Esophagus muscularis mucosa (tissue), 4 donors: ENCODE data around the gene SPATA21. TPM values are rescaled to one million over a fixed set of nuclear protein-coding genes. Genes with fewer than 3 reads are reported as not detected.

Experiments
- DNase-seq: peaks from one replicate; pipeline ENCODE4 v3.0.0-alpha.2; 2017; ENCODE audit errors: extremely low spot score
- H3K27ac ChIP-seq, 4 donors: fragments of 200-600 bp; sonication (generic); replicated peaks in 1 of 4; 1 replicate in 3 of 4; 2 replicates in 1 of 4; pipeline ENCODE4 v1.5.1; 2016 to 2019; ENCODE audit warnings: mild to moderate bottlenecking in 1 of 4
- H3K27me3 ChIP-seq, 4 donors: fragments of 200-600 bp; sonication (generic); one replicate each; pipeline versions ENCODE4 v1.5.1 to v1.6.0; 2016 to 2019
- H3K36me3 ChIP-seq, 4 donors: fragments of 200-600 bp; sonication (generic); one replicate each; pipeline ENCODE4 v1.5.1; 2016 to 2019
- H3K4me1 ChIP-seq, 4 donors: fragments of 200-600 bp; sonication (generic); one replicate each; pipeline ENCODE4 v1.5.1; 2016 to 2019
- H3K4me3 ChIP-seq, 4 donors: fragments of 200-600 bp; sonication (generic); 1 replicate in 2 of 4; 2 replicates in 2 of 4; pipeline ENCODE4 v1.5.1; 2016 to 2019; ENCODE audit warnings: mild to moderate bottlenecking in 4 of 4, moderate library complexity in 1 of 4
- H3K9me3 ChIP-seq, 4 donors: fragments of 200-600 bp; sonication (generic); 1 replicate in 3 of 4; 2 replicates in 1 of 4; pipeline ENCODE4 v1.5.1; 2016 to 2019
- EP300 ChIP-seq: sonication (generic); formaldehyde crosslinking; IDR thresholded peaks from one replicate; pipeline ENCODE4 v1.6.1; 2017; ENCODE audit warnings: antibody characterized with exemption
- POLR2A ChIP-seq: fragments of 450-650 bp; IDR thresholded peaks from one replicate; pipeline ENCODE4 v1.6.1; 2017; ENCODE audit warnings: antibody characterized with exemption, moderate library complexity, mild to moderate bottlenecking, low read depth
- POLR2AphosphoS5 ChIP-seq, 2 donors: sonication (generic); formaldehyde crosslinking; IDR thresholded peaks; one replicate each; pipeline ENCODE4 v1.6.1; 2017; ENCODE audit warnings: antibody characterized with exemption in 2 of 2
- WGBS: methylation state at CpG from one replicate; pipeline ENCODE4 v1.1.5; 2018; 5-methylcytosine and 5-hydroxymethylcytosine counted together
- intact Hi-C: fragments of 100-400 bp; cut with DNase I; formaldehyde crosslinking; loops from one replicate; pipeline ENCODE4 v1.15.1; 2023
- total RNA-seq, 4 donors: library from RNA; depleted of rRNA; stranded (reverse); fragments of >200 nt; gene quantifications; one replicate each; pipeline versions ENCODE4 v1.1.0 to v1.2.1, GENCODE V29; 2016
- TF ChIP-seq, protein P1 (sequence below), 3 experiments: fragments of 200-600 bp in 2 of 3; fragments of 450-650 bp in 1 of 3; sonication (generic) in 2 of 3; IDR thresholded peaks; one replicate each; pipeline ENCODE4 v1.5.1; 2017 to 2019; ENCODE audit warnings: antibody characterized with exemption in 3 of 3, mild to moderate bottlenecking in 2 of 3, moderate library complexity in 1 of 3

Gene SPATA21
- total RNA-seq, 4 donors from 2014 or later: not detected

DNA sequence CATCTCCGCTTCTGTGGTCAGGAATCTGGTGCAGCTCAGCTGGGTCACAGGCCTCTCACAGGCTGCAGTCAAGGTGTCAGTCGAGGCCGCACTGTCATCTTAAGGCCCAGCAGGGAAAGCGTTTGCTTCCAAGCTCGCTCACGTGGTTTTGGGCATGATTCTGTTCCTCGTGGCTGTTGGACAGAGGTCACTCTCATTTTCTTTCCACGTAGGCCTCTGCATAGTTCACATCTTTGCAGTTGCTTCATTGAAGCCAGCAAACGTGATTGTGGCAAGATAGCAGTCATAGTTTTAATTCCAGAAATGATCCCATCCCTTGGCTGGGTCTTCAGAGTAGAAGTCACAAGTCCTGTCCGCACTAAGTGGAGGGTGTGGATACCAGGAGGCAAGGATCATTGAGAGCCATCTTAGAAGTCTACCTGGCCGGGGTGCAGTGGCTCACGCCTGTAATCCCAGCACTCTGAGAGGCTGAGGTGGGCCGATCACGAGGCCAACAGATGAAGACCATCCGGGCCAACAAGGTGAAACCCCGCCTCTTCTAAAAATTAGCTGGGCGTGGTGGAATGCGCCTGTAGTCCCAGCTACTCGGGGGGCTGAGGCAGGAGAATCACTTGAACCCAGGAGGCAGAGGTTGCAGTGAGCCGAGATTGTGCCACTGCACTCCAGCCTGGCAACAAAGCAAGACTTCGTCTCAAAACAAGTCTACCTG is 27.8 kb upstream of the SPATA21 start:
- Histone ChIP-seq H3K4me1 (no peaks in the 10 kb centered on the region), H3K9me3 (no peaks in the 10 kb centered on the region), H3K27ac (no peak overlapping the region), H3K4me3 (no peak overlapping the region), H3K36me3 (peaks cover 0 to 49% (median 33%) of the 10 kb centered on the region in 4 donors), H3K27me3 (no peaks in the 10 kb centered on the region)
- intact Hi-C loops: no loop called here
- TF ChIP-seq EP300: no peak
- no peak for TF ChIP-seq POLR2A
- TF ChIP-seq, protein P1, sequence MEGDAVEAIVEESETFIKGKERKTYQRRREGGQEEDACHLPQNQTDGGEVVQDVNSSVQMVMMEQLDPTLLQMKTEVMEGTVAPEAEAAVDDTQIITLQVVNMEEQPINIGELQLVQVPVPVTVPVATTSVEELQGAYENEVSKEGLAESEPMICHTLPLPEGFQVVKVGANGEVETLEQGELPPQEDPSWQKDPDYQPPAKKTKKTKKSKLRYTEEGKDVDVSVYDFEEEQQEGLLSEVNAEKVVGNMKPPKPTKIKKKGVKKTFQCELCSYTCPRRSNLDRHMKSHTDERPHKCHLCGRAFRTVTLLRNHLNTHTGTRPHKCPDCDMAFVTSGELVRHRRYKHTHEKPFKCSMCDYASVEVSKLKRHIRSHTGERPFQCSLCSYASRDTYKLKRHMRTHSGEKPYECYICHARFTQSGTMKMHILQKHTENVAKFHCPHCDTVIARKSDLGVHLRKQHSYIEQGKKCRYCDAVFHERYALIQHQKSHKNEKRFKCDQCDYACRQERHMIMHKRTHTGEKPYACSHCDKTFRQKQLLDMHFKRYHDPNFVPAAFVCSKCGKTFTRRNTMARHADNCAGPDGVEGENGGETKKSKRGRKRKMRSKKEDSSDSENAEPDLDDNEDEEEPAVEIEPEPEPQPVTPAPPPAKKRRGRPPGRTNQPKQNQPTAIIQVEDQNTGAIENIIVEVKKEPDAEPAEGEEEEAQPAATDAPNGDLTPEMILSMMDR (IDR thresholded peaks at IDR 0.05): no peak
- no peak for TF ChIP-seq POLR2AphosphoS5 (IDR thresholded peaks at IDR 0.05)
- DNase-seq: no peak
- 88% methylated on average over 12 of the region's 21 CpGs for WGBS

- 92% methylated on average over 7 of the region's 7 CpGs for WGBS
- Histone ChIP-seq H3K27ac (no peak overlapping the region), H3K9me3 (no peaks in the 10 kb centered on the region), H3K4me3 (no peak overlapping the region), H3K27me3 (no peaks in the 10 kb centered on the region), H3K4me1 (peaks cover 0 to 4% (median 0%) of the 10 kb centered on the region in 4 donors), H3K36me3 (peaks cover 7 to 69% (median 53%) of the 10 kb centered on the region in 4 donors)
- intact Hi-C loops: no loop called here
- TF ChIP-seq, protein P1 (IDR thresholded peaks at IDR 0.05): no peak
- no peak for TF ChIP-seq POLR2AphosphoS5 (IDR thresholded peaks at IDR 0.05)
- no peak for TF ChIP-seq EP300
- no peak for TF ChIP-seq POLR2A
- DNase-seq: no peak
Measured at GRCh38 chr1:16462773-16463330, 25.6 kb upstream of the SPATA21 start.

GRCh38 chr1:16461681-16462080 is 24.5 kb upstream of the SPATA21 start:
- intact Hi-C loops: no loop called here
- TF ChIP-seq POLR2A: no peak
- no peak for TF ChIP-seq EP300
- TF ChIP-seq, protein P1 (IDR thresholded peaks at IDR 0.05): no peak
- TF ChIP-seq POLR2AphosphoS5 (IDR thresholded peaks at IDR 0.05): no peak

GRCh38 chr1:16459352-16459925 is 22.2 kb upstream of the SPATA21 start:
- intact Hi-C loops: no loop called here
- DNase-seq: no peak
- H3K27ac ChIP-seq: no peak overlapping the region

More at GRCh38 chr1:16461681-16462080, 24.5 kb upstream of the SPATA21 start:
- Histone ChIP-seq H3K4me3 (no peak overlapping the region), H3K4me1 (peaks cover 0 to 4% (median 0%) of the 10 kb centered on the region in 4 donors), H3K36me3 (peaks cover 15 to 76% (median 62%) of the 10 kb centered on the region in 4 donors), H3K9me3 (no peaks in the 10 kb centered on the region), H3K27me3 (no peaks in the 10 kb centered on the region), H3K27ac (no peak overlapping the region)
- DNase-seq: no peak
- WGBS: 98% methylated on average over 3 of the region's 3 CpGs

More at GRCh38 chr1:16459352-16459925, 22.2 kb upstream of the SPATA21 start:
- 74% methylated on average over 4 of the region's 6 CpGs for WGBS
- Histone ChIP-seq H3K4me3 (no peak overlapping the region), H3K27me3 (no peaks in the 10 kb centered on the region), H3K9me3 (no peaks in the 10 kb centered on the region), H3K36me3 (peaks cover 29 to 86% (median 78%) of the 10 kb centered on the region in 4 donors), H3K4me1 (peaks cover 0 to 4% (median under 1%) of the 10 kb centered on the region in 4 donors)
- TF ChIP-seq POLR2A: no peak
- TF ChIP-seq POLR2AphosphoS5 (IDR thresholded peaks at IDR 0.05): no peak
- no peak for TF ChIP-seq EP300
- TF ChIP-seq, protein P1 (IDR thresholded peaks at IDR 0.05): no peak
